ENCODE data around the gene PALM2AKAP2. TPM values are rescaled to one million over a fixed set of nuclear protein-coding genes. Genes with fewer than 3 reads are reported as not detected.
"Not testable (repeated sequence)": the region's sequence is repeated elsewhere in the genome, so short reads cannot be mapped to it uniquely, and the experiment has no call there.

PALM2AKAP2 gene
- total RNA-seq, 1 experiment from 2014 or later, result 16.5 TPM

DNA sequence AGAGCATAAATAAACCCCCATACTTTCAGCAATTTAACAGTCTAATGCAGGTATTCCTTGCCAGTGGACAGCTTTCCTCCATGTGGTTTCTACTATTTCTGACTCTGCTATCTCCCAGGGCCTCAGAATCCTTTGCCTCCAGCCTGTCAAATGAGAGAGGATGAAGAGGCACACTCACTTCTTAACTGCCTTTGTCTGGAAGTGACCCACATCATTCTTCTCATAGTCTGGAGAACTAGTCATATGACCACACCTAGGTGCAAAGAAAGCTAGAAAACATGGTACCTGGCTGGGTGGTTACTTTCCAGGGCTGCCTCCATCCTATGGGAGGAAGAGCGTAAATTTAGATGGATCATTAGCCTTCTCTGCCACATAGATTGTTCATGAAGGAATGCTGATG is 22.5 kb downstream of the PALM2AKAP2 start:
- no peak for DNase-seq (ENCODE audit: low read depth)

DNA sequence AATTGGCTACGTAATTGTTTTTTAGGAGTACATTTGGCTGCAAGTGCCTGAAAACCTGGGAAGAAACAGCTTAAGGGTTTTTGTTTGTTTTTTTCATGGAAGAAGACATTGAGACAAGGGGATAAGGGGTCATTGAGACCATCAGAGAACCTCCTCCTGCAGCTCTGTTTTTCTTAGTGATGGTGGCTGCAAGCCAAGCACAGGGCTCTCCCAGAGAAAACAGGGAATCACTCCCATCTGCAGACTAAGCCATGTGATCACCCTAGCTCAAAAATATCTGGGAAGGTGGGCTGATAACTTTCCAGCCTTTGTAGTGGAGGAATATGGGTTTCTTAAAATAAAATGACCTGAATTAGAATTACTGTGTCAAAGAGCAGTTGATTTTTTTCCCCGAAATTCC is 25.1 kb downstream of the PALM2AKAP2 start:
- DNase-seq (ENCODE audit: low read depth), result no peak

DNA sequence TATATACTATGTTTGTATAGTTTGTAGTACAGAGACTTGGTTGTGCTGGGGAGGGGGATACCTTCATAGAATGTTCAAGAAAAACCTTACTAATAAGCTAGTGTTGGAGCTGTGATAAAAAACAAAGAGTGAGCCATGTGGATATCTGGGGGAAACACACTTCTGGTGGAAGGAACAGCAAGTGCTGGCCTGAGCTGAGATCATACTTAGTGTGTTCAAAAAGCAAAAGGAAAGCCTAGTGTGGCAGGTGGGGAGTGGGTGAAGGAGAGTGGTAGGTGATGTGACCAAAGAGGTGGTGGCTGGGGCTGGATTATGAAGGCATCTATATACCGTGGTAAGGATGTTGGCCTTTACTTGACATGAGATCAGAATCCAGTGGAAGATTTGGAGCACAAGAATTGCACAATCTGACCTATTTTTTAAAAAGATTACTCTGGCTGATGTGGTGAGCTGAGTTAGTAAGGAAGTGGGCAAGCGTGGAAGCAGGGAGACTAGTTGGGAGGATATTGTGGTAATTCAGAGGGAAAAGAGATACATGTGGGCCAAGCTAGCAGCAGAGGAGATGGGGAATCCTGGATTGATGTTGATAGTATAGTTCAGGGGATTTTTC is 26.6 kb downstream of the PALM2AKAP2 start:
- peak; percentile 65 for DNase-seq (ENCODE audit: low read depth)

DNA sequence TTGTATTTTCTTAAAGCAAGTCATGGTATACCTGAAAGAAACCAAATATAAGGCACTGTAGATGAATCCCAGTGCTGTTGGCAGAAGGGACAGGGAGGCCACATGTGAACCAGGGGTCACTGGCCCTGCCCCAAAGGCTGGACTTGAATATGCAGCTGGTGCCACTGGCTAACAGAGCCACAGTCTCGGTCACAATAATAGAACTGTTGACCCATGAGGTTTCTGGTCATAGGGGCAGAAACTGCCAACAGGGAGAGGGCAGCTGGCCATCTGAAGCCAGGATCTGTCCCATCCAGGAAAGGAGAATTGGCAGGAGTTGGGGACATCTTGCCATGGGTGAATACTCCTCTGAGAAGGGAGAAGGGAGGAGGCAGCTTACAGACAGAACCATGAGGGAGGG is 31.9 kb downstream of the PALM2AKAP2 start:
- no peak for DNase-seq (ENCODE audit: low read depth)

DNA sequence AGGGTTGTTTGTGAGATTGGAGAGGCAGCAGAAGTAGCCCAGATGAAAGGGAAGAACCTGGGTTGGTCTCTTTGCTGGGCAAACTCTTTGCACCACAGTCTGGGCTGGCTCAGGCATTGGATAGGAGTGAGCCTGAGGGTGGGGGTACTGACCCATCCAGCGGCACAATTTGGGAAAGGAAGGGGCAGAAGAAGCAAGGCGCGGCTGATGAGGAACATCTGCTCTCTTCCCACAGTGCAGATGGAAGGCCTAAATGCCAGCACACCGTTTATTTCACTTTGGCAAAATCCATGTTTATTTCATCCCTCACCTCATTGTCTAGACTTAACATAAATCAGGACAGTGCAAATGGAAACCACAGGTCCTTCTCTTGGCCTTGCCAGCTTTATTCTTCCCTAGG is 32.3 kb downstream of the PALM2AKAP2 start:
- no peak for DNase-seq (ENCODE audit: low read depth)

DNA sequence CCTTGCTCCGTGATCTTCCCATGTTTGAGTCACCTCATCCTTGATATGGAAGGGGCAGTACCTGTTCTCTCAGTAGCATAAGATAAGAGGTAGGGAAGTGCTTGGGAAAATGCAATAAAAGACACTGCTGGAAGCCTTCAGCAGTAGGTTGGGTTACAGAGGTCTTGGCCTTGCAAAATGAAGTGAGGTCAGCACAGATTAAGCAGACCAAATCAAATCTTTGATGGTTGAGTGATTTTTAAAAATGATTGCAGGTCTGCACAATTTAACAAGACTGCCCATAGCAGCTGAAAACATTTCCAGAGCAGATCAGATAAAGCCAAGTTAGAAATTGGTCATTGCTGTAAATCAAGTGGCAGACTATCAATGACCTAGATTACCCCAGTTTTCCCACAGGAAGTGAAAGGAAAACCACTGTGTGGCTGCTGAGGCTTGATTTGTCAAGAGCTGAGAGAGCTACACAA is 32.9 kb downstream of the PALM2AKAP2 start:
- DNase-seq (ENCODE audit: low read depth), result peak; percentile 19

DNA sequence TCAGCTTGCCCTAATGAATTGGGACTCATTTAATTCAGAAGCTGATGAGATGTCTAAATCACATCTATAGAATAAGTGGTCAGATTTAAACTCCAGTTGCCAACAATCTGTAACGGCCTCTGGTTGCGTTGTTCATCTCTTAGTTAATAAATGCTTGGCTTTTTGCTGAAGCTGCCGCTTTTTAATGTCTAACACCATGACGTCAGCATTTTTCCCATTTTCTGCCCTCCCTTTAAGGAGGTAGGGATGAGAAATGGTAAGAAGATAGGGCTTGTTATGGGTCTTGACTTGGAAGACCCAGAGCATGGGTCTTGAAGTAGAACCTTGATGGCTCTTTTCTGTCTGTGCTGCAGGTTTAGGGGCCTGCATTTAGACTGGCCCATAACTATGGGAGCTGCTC is 33.3 kb downstream of the PALM2AKAP2 start:
- DNase-seq (ENCODE audit: low read depth), result no peak

DNA sequence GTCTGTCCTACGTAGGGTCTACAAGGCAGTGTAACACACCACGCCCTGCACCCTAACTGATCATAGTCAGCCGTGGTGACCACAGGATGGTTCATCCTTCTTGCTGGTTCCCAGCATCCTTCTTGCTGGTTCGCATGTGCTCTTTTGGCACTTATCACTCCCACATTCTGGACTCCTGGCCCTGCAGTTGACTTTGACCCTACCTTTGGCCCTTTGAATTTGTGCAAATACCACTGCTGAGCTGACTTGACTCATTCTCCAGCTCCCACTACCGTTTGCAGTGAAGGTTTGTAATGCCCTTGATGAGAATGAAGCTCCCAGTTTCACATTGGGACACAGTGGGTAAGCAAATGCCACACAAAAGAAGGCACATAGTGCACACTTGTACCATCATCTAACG is 33.8 kb downstream of the PALM2AKAP2 start:
- DNase-seq (ENCODE audit: low read depth), result no peak

DNA sequence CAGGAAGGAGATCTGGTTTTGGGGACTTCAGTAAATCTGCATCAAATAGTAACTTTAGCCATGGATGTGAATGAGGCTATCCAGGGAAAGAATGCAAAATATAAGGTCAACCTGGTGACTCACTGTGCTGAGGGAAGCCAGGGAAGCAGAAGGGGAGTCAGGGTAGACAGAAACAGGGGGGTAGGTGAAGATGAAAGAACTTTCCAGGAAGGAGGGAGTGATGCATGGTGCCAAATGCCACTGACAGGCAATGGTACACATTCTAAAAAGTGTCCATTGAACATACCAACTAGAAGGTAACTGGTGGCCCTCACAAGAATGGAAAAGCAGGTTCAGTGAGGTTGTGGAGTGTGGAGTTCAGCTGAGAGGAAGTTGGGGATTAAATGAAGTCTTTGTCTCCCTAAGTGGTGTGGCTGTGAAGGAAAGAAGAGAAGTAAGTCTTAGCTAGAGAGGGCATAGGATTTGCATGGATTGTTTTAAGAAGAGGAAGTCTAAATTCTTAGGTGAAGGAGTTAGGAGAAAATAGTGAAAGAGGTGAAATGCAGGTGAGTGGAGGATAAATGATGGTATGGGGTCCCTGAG is 35.5 kb downstream of the PALM2AKAP2 start:
- DNase-seq (ENCODE audit: low read depth), result peak; percentile 64

DNA sequence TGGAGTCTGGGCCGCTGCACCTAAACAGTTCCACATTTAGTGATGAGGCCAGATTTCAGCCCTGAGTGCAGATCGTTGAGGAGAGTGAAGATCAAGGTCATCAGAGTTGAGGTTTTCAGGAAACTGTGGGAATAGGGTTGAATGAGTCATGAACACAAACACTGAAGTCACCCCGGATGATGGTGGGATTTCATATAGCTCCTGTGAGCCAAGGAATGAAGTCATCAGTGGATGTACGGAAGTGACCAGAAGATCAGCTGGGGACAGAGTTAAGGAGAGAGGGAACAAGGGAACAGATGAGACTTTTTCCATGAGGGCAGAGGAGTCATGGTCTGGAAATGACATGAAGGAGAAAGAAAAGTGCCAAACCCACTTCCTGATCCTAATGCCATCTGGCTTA is 36.5 kb downstream of the PALM2AKAP2 start:
- DNase-seq (ENCODE audit: low read depth), result peak; percentile 100

DNA sequence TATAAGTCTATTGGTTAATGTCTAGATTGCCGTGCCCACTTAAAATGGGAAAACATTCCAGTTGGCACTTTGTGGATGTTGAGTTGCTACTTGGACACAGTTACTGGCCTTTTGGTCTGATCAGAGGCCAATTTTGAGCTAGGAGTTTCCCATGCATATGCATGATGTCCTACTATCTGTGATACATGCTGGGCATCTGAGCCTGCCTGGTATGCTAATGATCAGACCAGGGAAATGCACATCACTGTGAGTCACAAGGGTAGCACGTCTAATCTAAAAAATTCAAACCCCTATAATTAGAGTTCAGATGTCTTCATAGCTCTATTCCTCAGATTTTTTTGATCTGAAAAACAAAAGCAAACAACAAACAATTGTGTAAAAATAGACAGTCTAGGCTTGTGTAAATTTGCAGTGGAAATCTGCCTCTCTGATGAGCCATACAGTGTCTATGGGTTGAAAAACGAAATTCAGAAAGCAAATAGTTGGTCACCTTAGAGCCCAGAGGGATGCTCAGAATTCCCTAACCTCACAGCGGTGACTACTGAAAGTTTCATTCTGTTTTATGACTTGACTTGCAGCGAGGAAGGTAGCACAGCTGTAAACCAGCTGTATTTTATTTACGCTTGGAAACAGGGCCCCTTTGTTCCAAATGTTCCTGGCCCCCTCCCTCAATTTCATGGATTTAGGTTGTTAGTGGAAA is 37.3 kb downstream of the PALM2AKAP2 start:
- DNase-seq (ENCODE audit: low read depth), result peak; percentile 60

DNA sequence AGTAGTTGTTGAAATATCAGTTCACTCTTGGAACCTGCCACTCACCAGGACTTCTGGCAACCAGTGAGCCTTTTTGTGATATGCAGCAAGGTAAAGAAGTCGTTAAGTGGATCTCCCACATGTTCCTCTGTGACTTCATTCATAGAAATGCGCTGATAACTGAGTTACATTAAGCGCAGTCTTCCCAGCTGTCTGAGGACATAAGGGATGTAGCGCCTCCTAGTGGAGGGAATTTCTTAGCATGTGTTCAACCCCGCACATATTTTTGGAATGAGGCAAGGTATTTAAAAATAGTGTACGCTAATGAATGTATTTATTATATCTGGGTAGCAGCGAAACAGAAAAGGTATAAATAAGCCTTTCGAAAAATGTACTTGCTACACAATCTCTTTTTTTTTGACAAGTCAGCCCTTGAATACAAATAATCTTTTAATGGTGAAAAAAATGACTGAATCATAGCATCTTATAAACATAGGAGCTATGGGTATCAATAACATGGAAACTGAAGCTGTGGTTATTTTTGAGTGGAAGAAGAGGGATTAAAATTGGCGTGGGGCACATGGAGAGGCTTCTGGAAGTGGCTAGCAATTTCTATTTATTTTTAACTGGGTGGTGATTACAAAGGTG is 38.0 kb downstream of the PALM2AKAP2 start:
- DNase-seq (ENCODE audit: low read depth), result peak; percentile 96

DNA sequence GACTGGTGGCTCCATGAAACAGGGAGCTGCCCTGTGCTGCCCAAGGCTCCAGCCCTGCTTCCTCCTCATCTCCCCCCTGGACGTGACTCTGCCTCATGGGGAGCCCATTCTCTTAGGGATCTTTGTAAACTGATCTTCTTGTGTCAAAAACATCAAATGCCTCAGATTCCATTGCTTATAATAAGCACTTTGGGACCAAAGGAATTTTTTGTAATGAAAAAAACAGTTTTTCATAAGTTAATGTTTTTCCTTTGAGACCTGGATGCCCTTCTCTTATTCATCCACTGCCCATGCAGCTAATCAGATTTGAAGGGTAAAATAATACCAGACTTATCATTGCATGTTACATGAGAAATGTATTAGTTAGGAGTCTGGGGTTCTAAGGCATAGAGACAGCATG is 41.7 kb downstream of the PALM2AKAP2 start:
- DNase-seq (ENCODE audit: low read depth), result peak; percentile 47

DNA sequence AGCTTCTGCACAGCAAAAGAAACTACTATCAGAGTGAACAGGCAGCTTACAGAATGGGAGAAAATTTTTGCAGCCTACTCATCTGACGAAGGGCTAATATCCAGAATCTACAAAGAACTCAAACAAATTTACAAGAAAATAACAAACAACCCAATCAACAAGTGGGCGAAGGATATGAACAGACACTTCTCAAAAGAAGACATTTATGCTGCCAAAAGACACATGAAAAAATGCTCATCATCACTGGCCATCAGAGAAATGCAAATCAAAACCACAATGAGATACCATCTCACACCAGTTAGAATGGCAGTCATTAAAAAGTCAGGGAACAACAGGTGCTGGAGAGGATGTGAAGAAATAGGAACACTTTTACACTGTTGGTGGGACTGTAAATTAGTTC is 45.4 kb downstream of the PALM2AKAP2 start:
- not testable (repeated sequence) for DNase-seq (ENCODE audit: low read depth)

DNA sequence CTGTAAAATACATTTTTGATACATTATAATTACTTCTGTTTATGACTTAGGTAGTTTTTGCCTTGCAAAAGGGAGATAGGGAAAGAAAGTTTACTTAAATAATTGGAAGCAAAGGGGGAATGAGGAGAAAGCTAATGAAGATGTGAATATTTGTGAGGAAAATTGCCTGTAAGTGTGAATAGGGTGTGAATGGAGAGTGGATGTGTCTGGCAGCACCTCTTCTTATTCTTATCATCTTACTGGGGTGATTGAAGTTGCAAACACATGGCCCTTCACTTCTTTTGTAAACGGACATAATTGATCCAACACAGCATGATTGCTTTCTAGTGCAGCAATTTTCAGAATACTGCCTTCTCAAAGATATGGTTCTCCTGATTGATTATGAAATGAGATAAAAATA is 46.6 kb downstream of the PALM2AKAP2 start:
- no peak for DNase-seq (ENCODE audit: low read depth)

DNA sequence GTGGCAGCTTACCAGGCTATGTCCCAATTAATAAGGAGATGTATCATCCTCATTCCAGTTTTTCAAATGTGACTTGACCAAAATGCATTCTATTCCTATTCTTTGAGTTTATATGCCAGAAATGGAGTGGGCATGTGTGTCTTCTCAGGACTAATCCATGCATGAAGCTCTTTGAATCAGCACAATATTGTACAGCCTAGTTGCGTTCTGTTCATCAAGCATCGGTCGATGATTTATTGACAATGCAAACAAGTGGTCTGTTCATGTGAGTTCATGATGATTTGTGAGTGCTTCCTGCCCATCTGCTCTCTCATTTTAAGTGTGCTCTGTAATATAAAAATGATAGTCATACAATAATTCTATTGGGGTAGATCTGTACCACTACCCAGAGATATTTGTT is 48.3 kb downstream of the PALM2AKAP2 start:
- no peak for DNase-seq (ENCODE audit: low read depth)

All from LHCN-M2 (cell line).